HEK293 (cell line): ENCODE data around the gene LRCH4.

ENCODE experiments used
- FEZF1 ChIP-seq: fragments of 450-650 bp; formaldehyde crosslinking; IDR thresholded peaks from 2 replicates; pipeline ENCODE4 v1.5.1; 2016; ENCODE audit warnings: missing biosample characterization, missing genetic modification characterization
- GFI1B ChIP-seq: fragments of 450-650 bp; formaldehyde crosslinking; IDR thresholded peaks from 2 replicates; pipeline ENCODE4 v1.5.1; 2016; ENCODE audit warnings: missing biosample characterization, missing genetic modification characterization
- HOXA7 ChIP-seq: sonication (generic); formaldehyde crosslinking; IDR thresholded peaks from 2 replicates; pipeline ENCODE4 v1.8.1; 2022; ENCODE audit warnings: missing genetic modification reagents, borderline replicate concordance
- KLF1 ChIP-seq: fragments of 450-650 bp; formaldehyde crosslinking; IDR thresholded peaks from 2 replicates; pipeline ENCODE4 v1.5.1; 2016; ENCODE audit warnings: missing biosample characterization, missing genetic modification characterization
- KLF10 ChIP-seq: fragments of 450-650 bp; IDR thresholded peaks from 2 replicates; pipeline ENCODE4 v1.5.1; 2018; ENCODE audit warnings: missing biosample characterization, mild to moderate bottlenecking, missing genetic modification characterization
- OVOL3 ChIP-seq: fragments of 450-650 bp; formaldehyde crosslinking; IDR thresholded peaks from 2 replicates; pipeline ENCODE4 v1.5.1; 2016; ENCODE audit warnings: missing biosample characterization, missing genetic modification characterization
- SALL2 ChIP-seq: fragments of 450-650 bp; formaldehyde crosslinking; IDR thresholded peaks from 2 replicates; pipeline ENCODE4 v1.5.0; 2017; ENCODE audit warnings: missing biosample characterization, mild to moderate bottlenecking, missing genetic modification characterization, borderline replicate concordance
- SP7 ChIP-seq: fragments of 450-650 bp; formaldehyde crosslinking; IDR thresholded peaks from 2 replicates; pipeline ENCODE4 v1.5.1; 2016; ENCODE audit warnings: missing biosample characterization, missing genetic modification characterization
- ZBTB17 ChIP-seq: fragments of 450-650 bp; formaldehyde crosslinking; IDR thresholded peaks from 2 replicates; pipeline ENCODE4 v1.5.1; 2016; ENCODE audit warnings: missing biosample characterization, missing genetic modification characterization
- ZBTB21 ChIP-seq: fragments of 450-650 bp; formaldehyde crosslinking; IDR thresholded peaks from 2 replicates; pipeline ENCODE4 v1.5.1; 2017; ENCODE audit warnings: missing biosample characterization, missing genetic modification characterization
- ZBTB7A ChIP-seq: fragments of 450-650 bp; formaldehyde crosslinking; IDR thresholded peaks from 2 replicates; pipeline ENCODE4 v1.5.1; 2016; ENCODE audit warnings: low read depth, missing biosample characterization, missing genetic modification characterization
- ZFP69B ChIP-seq: fragments of 450-650 bp; formaldehyde crosslinking; IDR thresholded peaks from 2 replicates; pipeline ENCODE4 v1.5.1; 2016; ENCODE audit warnings: missing biosample characterization, missing genetic modification characterization
- ZIC2 ChIP-seq: fragments of 450-650 bp; formaldehyde crosslinking; IDR thresholded peaks from 2 replicates; pipeline ENCODE4 v1.5.1; 2016; ENCODE audit warnings: missing biosample characterization, missing genetic modification characterization
- ZNF10 ChIP-seq: fragments of 450-650 bp; formaldehyde crosslinking; IDR thresholded peaks from 2 replicates; pipeline ENCODE4 v1.5.1; 2017; ENCODE audit warnings: missing biosample characterization, missing genetic modification characterization
- ZNF19 ChIP-seq: fragments of 450-650 bp; formaldehyde crosslinking; IDR thresholded peaks from 2 replicates; pipeline ENCODE4; 2016; ENCODE audit warnings: missing biosample characterization, missing genetic modification characterization, low read depth
- ZNF23 ChIP-seq: fragments of 450-650 bp; formaldehyde crosslinking; IDR thresholded peaks from 2 replicates; pipeline ENCODE4 v1.5.1; 2016; ENCODE audit warnings: missing biosample characterization, missing genetic modification characterization, borderline replicate concordance
- ZNF24 ChIP-seq: fragments of 450-650 bp; formaldehyde crosslinking; IDR thresholded peaks from 2 replicates; pipeline ENCODE4 v1.5.1; 2016; ENCODE audit warnings: missing biosample characterization, missing genetic modification characterization
- ZNF274 ChIP-seq, 2 experiments: fragments of 200-500 bp in 1 of 2; fragments of 450-650 bp in 1 of 2; sonication (Bioruptor generic) in 1 of 2; formaldehyde crosslinking in 1 of 2; IDR thresholded peaks; 2 replicates each; pipeline versions ENCODE4 v1.5.1 to v1.6.1; 2014 to 2016; ENCODE audit warnings: borderline replicate concordance in 1 of 2, inconsistent platforms in 1 of 2, low read length in 1 of 2, missing biosample characterization in 1 of 2, missing genetic modification characterization in 1 of 2
- ZNF350 ChIP-seq: fragments of 450-650 bp; formaldehyde crosslinking; IDR thresholded peaks from 2 replicates; pipeline ENCODE4 v1.5.0; 2017; ENCODE audit warnings: missing biosample characterization, mild to moderate bottlenecking, missing genetic modification characterization
- ZNF423 ChIP-seq: fragments of 450-650 bp; formaldehyde crosslinking; IDR thresholded peaks from 2 replicates; pipeline ENCODE4 v1.5.1; 2016; ENCODE audit warnings: missing biosample characterization, missing genetic modification characterization
- ZNF548 ChIP-seq: fragments of 450-650 bp; formaldehyde crosslinking; IDR thresholded peaks from 2 replicates; pipeline ENCODE4 v1.5.1; 2016; ENCODE audit warnings: missing biosample characterization, missing genetic modification characterization
- ZNF555 ChIP-seq: fragments of 450-650 bp; formaldehyde crosslinking; conservative IDR thresholded peaks from 2 replicates; pipeline ENCODE4 v1.5.1; 2017; ENCODE audit warnings: missing biosample characterization, mild to moderate bottlenecking, missing genetic modification characterization, inconsistent platforms
- ZNF600 ChIP-seq: fragments of 450-650 bp; formaldehyde crosslinking; IDR thresholded peaks from 2 replicates; pipeline ENCODE4 v1.5.1; 2016; ENCODE audit warnings: missing biosample characterization, missing genetic modification characterization
- ZNF621 ChIP-seq: fragments of 450-650 bp; formaldehyde crosslinking; IDR thresholded peaks from 2 replicates; pipeline ENCODE4 v1.5.1; 2017; ENCODE audit warnings: missing biosample characterization, missing genetic modification characterization
- ZNF664 ChIP-seq: fragments of 450-650 bp; formaldehyde crosslinking; IDR thresholded peaks from 2 replicates; pipeline ENCODE4 v1.5.1; 2016; ENCODE audit warnings: missing biosample characterization, missing genetic modification characterization
- ZNF791 ChIP-seq: fragments of 450-650 bp; formaldehyde crosslinking; IDR thresholded peaks from 2 replicates; pipeline ENCODE4 v1.5.1; 2016; ENCODE audit warnings: missing biosample characterization, missing genetic modification characterization
- ZSCAN30 ChIP-seq: fragments of 450-650 bp; IDR thresholded peaks from 2 replicates; pipeline ENCODE4 v1.5.1; 2018; ENCODE audit warnings: missing biosample characterization, mild to moderate bottlenecking, missing genetic modification characterization, moderate library complexity
- TF ChIP-seq, protein P1 (sequence below): fragments of 450-650 bp; formaldehyde crosslinking; IDR thresholded peaks from 2 replicates; pipeline ENCODE4 v1.5.1; 2016; ENCODE audit warnings: missing biosample characterization, missing genetic modification characterization, borderline replicate concordance
- TF ChIP-seq, protein P2 (sequence below): fragments of 450-650 bp; formaldehyde crosslinking; IDR thresholded peaks from 2 replicates; pipeline ENCODE4 v1.5.1; 2016; ENCODE audit warnings: missing biosample characterization, missing genetic modification characterization
- TF ChIP-seq, protein P3 (sequence below): fragments of 450-650 bp; formaldehyde crosslinking; IDR thresholded peaks from 2 replicates; pipeline ENCODE4 v1.5.1; 2016; ENCODE audit warnings: missing biosample characterization, missing genetic modification characterization
- TF ChIP-seq, protein P4 (sequence below): fragments of 450-650 bp; formaldehyde crosslinking; IDR thresholded peaks from 2 replicates; pipeline ENCODE4 v1.5.1; 2016; ENCODE audit warnings: missing biosample characterization, missing genetic modification characterization
- TF ChIP-seq, protein P5 (sequence below): fragments of 450-650 bp; formaldehyde crosslinking; IDR thresholded peaks from 2 replicates; pipeline ENCODE4 v1.5.1; 2017; ENCODE audit warnings: missing biosample characterization, missing genetic modification characterization

Gene LRCH4

DNA sequence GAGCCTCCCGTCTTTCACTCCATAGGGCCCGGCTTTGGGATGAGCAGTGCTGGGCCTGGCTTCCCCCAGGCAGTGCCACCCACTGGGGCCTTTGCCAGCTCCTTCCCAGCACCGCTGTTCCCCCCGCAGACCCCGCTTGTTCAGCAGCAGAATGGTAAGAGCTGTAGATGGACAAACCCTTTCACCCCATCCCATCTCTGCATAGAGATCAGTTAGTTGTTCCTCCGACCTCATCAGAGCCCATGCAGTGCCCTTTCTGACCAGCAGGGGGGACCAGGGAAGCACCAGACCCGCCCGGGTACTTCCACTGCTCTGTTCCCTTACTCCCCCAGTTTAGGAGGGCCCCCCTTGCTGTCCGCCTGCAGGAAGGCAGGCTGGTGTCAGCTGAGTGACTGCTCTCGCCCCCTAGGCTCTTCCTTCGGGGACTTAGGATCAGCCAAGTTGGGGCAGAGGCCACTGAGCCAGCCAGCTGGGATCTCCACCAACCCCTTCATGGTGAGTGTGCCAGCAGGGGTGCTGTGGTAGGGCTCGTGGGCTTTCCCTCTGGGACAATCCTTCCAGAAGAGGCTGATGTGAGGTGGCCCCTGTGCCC, 22.0 kb downstream of the LRCH4 start (continued):
- TF ChIP-seq, protein P1, sequence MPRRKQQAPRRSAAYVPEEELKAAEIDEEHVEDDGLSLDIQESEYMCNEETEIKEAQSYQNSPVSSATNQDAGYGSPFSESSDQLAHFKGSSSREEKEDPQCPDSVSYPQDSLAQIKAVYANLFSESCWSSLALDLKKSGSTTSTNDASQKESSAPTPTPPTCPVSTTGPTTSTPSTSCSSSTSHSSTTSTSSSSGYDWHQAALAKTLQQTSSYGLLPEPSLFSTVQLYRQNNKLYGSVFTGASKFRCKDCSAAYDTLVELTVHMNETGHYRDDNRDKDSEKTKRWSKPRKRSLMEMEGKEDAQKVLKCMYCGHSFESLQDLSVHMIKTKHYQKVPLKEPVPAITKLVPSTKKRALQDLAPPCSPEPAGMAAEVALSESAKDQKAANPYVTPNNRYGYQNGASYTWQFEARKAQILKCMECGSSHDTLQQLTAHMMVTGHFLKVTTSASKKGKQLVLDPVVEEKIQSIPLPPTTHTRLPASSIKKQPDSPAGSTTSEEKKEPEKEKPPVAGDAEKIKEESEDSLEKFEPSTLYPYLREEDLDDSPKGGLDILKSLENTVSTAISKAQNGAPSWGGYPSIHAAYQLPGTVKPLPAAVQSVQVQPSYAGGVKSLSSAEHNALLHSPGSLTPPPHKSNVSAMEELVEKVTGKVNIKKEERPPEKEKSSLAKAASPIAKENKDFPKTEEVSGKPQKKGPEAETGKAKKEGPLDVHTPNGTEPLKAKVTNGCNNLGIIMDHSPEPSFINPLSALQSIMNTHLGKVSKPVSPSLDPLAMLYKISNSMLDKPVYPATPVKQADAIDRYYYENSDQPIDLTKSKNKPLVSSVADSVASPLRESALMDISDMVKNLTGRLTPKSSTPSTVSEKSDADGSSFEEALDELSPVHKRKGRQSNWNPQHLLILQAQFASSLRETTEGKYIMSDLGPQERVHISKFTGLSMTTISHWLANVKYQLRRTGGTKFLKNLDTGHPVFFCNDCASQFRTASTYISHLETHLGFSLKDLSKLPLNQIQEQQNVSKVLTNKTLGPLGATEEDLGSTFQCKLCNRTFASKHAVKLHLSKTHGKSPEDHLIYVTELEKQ (tag by site-specific recombination): no peak
- TF ChIP-seq ZNF664 (tag by site-specific recombination) (no peak), ZNF10 (tag by site-specific recombination) (0 out of 2 replicates have a peak, but pooled peaks have one; percentile 38), ZNF555 (tag by site-specific recombination) (no peak), ZNF791 (tag by site-specific recombination) (no peak), ZBTB21 (tag by site-specific recombination) (no peak), ZSCAN30 (no peak; the same call in 1 of the 2 replicates), ZNF621 (tag by site-specific recombination) (no peak), ZIC2 (tag by site-specific recombination) (peak; percentile 57), ZNF548 (tag by site-specific recombination) (no peak), ZNF274 (IDR thresholded peaks at IDR 0.05; ENCODE audit: low read length) (no peak), ZNF274 (tag by site-specific recombination; IDR thresholded peaks at IDR 0.05; ENCODE audit: borderline replicate concordance) (no peak), FEZF1 (no peak), KLF1 (tag by site-specific recombination) (no peak), ZNF23 (tag by site-specific recombination) (no peak), OVOL3 (tag by site-specific recombination) (no peak), ZBTB7A (no peak), ZNF600 (tag by site-specific recombination) (peak; percentile 28; the same call in 1 of the 2 replicates), ZNF350 (tag by site-specific recombination) (no peak), GFI1B (no peak), ZBTB17 (tag by site-specific recombination) (no peak), ZNF423 (tag by site-specific recombination) (no peak), SP7 (tag by site-specific recombination) (no peak), HOXA7 (CRISPR knock-in tag) (no peak), KLF10 (tag by site-specific recombination) (no peak), ZNF19 (tag by site-specific recombination) (no peak), ZFP69B (tag by site-specific recombination) (no peak), SALL2 (tag by site-specific recombination) (no peak), ZNF24 (no peak)
- TF ChIP-seq, protein P2, sequence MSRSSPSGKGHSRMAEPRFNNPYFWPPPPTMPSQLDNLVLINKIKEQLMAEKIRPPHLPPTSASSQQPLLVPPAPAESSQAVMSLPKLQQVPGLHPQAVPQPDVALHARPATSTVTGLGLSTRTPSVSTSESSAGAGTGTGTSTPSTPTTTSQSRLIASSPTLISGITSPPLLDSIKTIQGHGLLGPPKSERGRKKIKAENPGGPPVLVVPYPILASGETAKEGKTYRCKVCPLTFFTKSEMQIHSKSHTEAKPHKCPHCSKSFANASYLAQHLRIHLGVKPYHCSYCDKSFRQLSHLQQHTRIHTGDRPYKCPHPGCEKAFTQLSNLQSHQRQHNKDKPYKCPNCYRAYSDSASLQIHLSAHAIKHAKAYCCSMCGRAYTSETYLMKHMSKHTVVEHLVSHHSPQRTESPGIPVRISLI: no peak
- TF ChIP-seq, protein P3, sequence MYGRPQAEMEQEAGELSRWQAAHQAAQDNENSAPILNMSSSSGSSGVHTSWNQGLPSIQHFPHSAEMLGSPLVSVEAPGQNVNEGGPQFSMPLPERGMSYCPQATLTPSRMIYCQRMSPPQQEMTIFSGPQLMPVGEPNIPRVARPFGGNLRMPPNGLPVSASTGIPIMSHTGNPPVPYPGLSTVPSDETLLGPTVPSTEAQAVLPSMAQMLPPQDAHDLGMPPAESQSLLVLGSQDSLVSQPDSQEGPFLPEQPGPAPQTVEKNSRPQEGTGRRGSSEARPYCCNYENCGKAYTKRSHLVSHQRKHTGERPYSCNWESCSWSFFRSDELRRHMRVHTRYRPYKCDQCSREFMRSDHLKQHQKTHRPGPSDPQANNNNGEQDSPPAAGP (tag by site-specific recombination): 0 out of 2 replicates have a peak, but pooled peaks have one; percentile 26
- TF ChIP-seq, protein P4, sequence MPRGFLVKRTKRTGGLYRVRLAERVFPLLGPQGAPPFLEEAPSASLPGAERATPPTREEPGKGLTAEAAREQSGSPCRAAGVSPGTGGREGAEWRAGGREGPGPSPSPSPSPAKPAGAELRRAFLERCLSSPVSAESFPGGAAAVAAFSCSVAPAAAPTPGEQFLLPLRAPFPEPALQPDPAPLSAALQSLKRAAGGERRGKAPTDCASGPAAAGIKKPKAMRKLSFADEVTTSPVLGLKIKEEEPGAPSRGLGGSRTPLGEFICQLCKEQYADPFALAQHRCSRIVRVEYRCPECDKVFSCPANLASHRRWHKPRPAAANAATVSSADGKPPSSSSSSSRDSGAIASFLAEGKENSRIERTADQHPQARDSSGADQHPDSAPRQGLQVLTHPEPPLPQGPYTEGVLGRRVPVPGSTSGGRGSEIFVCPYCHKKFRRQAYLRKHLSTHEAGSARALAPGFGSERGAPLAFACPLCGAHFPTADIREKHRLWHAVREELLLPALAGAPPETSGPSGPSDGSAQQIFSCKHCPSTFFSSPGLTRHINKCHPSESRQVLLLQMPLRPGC: no peak
- TF ChIP-seq, protein P5, sequence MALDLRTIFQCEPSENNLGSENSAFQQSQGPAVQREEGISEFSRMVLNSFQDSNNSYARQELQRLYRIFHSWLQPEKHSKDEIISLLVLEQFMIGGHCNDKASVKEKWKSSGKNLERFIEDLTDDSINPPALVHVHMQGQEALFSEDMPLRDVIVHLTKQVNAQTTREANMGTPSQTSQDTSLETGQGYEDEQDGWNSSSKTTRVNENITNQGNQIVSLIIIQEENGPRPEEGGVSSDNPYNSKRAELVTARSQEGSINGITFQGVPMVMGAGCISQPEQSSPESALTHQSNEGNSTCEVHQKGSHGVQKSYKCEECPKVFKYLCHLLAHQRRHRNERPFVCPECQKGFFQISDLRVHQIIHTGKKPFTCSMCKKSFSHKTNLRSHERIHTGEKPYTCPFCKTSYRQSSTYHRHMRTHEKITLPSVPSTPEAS: no peak
